Liver (tissue), 9 donors: ENCODE measurements around the gene BEGAIN. TPM values are rescaled to one million over a fixed set of nuclear protein-coding genes. Genes with fewer than 3 reads are reported as not detected.

Experiments
- DNase-seq: peaks from one replicate; pipeline ENCODE4 v3.0.0-alpha.2; 2017; ENCODE audit warnings: low spot score
- H3K27ac ChIP-seq, 2 donors: one replicate each; pipeline ENCODE4 v1.7.0; 2013; ENCODE audit warnings: inconsistent platforms in 2 of 2, low read length in 2 of 2, control low read depth in 1 of 2, low read depth in 1 of 2, mild to moderate bottlenecking in 1 of 2
- H3K27me3 ChIP-seq, 4 donors: one replicate each; pipeline versions ENCODE4 v1.6.1 to v1.7.0; 2013; ENCODE audit warnings: low read length in 3 of 4, inconsistent platforms in 1 of 4, mild to moderate bottlenecking in 1 of 4, moderate library complexity in 1 of 4; ENCODE audit not compliant: control insufficient read depth in 4 of 4, insufficient read depth in 4 of 4
- H3K36me3 ChIP-seq, 4 donors: one replicate each; pipeline versions ENCODE4 v1.6.1 to v1.7.0; 2013; ENCODE audit warnings: low read length in 3 of 4, mild to moderate bottlenecking in 3 of 4, low read depth in 1 of 4, moderate library complexity in 1 of 4; ENCODE audit not compliant: control insufficient read depth in 4 of 4, insufficient read depth in 3 of 4
- H3K4me1 ChIP-seq, 4 donors: one replicate each; pipeline versions ENCODE4 v1.6.1 to v1.7.0; 2013; ENCODE audit warnings: low read length in 3 of 4, mild to moderate bottlenecking in 3 of 4, moderate library complexity in 1 of 4; ENCODE audit not compliant: control insufficient read depth in 4 of 4, insufficient read depth in 4 of 4
- H3K4me3 ChIP-seq, 3 donors: one replicate each; pipeline versions ENCODE4 v1.6.1 to v1.7.0; 2013; ENCODE audit warnings: low read length in 3 of 3, control low read depth in 1 of 3, low read depth in 1 of 3, mild to moderate bottlenecking in 1 of 3
- H3K9ac ChIP-seq, 2 donors: one replicate each; pipeline ENCODE4 v1.7.0; 2013; ENCODE audit warnings: low read length in 2 of 2, mild to moderate bottlenecking in 2 of 2, moderate library complexity in 2 of 2, control low read depth in 1 of 2, low read depth in 1 of 2
- H3K9me3 ChIP-seq, 4 donors: one replicate each; pipeline versions ENCODE4 v1.6.1 to v1.7.0; 2013; ENCODE audit warnings: low read length in 3 of 4; ENCODE audit not compliant: control insufficient read depth in 4 of 4
- ATF3 ChIP-seq: IDR thresholded peaks from 2 replicates; pipeline ENCODE4 v1.6.1; 2016; ENCODE audit warnings: antibody characterized with exemption
- CTCF ChIP-seq: fragments of 150-350 bp; IDR thresholded peaks from 2 replicates; pipeline ENCODE4 v1.5.1; 2017; ENCODE audit warnings: improper control_type of control experiment, low read depth, low read length; ENCODE audit not compliant: missing input control
- EGR1 ChIP-seq, 2 donors: IDR thresholded peaks; 2 replicates each; pipeline ENCODE4 v1.6.1; 2016 to 2018; ENCODE audit warnings: antibody characterized with exemption in 2 of 2, low read depth in 2 of 2
- FOXA1 ChIP-seq: IDR thresholded peaks from 2 replicates; pipeline ENCODE4 v1.6.1; 2016; ENCODE audit warnings: antibody characterized with exemption
- FOXA2 ChIP-seq: IDR thresholded peaks from 2 replicates; pipeline ENCODE4 v1.6.1; 2016; ENCODE audit warnings: antibody characterized with exemption
- GABPA ChIP-seq, 2 donors: IDR thresholded peaks in 1 of 2; conservative IDR thresholded peaks in 1 of 2; 2 replicates each; pipeline ENCODE4 v1.6.1; 2016; ENCODE audit warnings: antibody characterized with exemption in 2 of 2, mild to moderate bottlenecking in 1 of 2, moderate library complexity in 1 of 2
- HNF4A ChIP-seq, 2 donors: conservative IDR thresholded peaks; 2 replicates each; pipeline ENCODE4 v1.6.1; 2016; ENCODE audit warnings: antibody characterized with exemption in 2 of 2, mild to moderate bottlenecking in 2 of 2
- HNF4G ChIP-seq: IDR thresholded peaks from 2 replicates; pipeline ENCODE4 v1.6.1; 2016; ENCODE audit warnings: antibody characterized with exemption
- JUND ChIP-seq, 2 donors: IDR thresholded peaks; 2 replicates each; pipeline ENCODE4 v1.6.1; 2016; ENCODE audit warnings: antibody characterized with exemption in 2 of 2
- MAX ChIP-seq: IDR thresholded peaks from 2 replicates; pipeline ENCODE4 v1.6.1; 2016; ENCODE audit warnings: antibody characterized with exemption
- NR2F2 ChIP-seq: IDR thresholded peaks from 2 replicates; pipeline ENCODE4 v1.6.1; 2016; ENCODE audit warnings: antibody characterized with exemption
- RAD21 ChIP-seq, 2 donors: IDR thresholded peaks; 2 replicates each; pipeline ENCODE4 v1.6.1; 2016; ENCODE audit warnings: antibody characterized with exemption in 2 of 2, mild to moderate bottlenecking in 2 of 2
- REST ChIP-seq: IDR thresholded peaks from 2 replicates; pipeline ENCODE4 v1.6.1; 2016; ENCODE audit warnings: antibody characterized with exemption, mild to moderate bottlenecking
- RXRA ChIP-seq, 2 donors: IDR thresholded peaks; 2 replicates each; pipeline ENCODE4 v1.6.1; 2017 to 2018; ENCODE audit warnings: antibody characterized with exemption in 2 of 2, mild to moderate bottlenecking in 1 of 2
- SP1 ChIP-seq: IDR thresholded peaks from 2 replicates; pipeline ENCODE4 v1.6.1; 2018; ENCODE audit warnings: antibody characterized with exemption, mild to moderate bottlenecking
- TAF1 ChIP-seq: conservative IDR thresholded peaks from 2 replicates; pipeline ENCODE4 v1.6.1; 2016; ENCODE audit warnings: antibody characterized with exemption, mild to moderate bottlenecking
- YY1 ChIP-seq: IDR thresholded peaks from 2 replicates; pipeline ENCODE4 v1.6.1; 2016; ENCODE audit warnings: antibody characterized with exemption, mild to moderate bottlenecking
- WGBS: extraction: QIAGEN DNeasy Blood & Tissue Kit; methylation state at CpG from one replicate; pipeline ENCODE4 v1.1.7; 2013; 5-methylcytosine and 5-hydroxymethylcytosine counted together
- polyA plus RNA-seq, 2 donors: library from polyadenylated mRNA; stranded (reverse) in 1 of 2; unstranded in 1 of 2; fragments of 200-250 nt in 1 of 2; fragments of >200 nt in 1 of 2; fragmentation: Nextera tagmentation in 1 of 2; extraction: Ambion mirVana in 1 of 2; gene quantifications; one replicate each; pipeline versions ENCODE4 v1.2.1 to v1.2.3, GENCODE V29; 2013 to 2015
- total RNA-seq, 2 donors: library from RNA; depleted of rRNA; stranded (reverse); fragments of >200 nt; gene quantifications; one replicate each; pipeline ENCODE4 v1.2.3, GENCODE V29; 2014
- donor health status: healthy.
- donor health status: healthy.
- donor health status: healthy.
- donor health status: healthy.
- donor health status: healthy.

Gene BEGAIN
- total and polyA plus RNA-seq, 4 donors = 0.11 to 1.9 (median 0.29) TPM

- TF ChIP-seq CTCF (no peak), RXRA (IDR thresholded peaks at IDR 0.05) (no peak), YY1 (no peak), EGR1 (IDR thresholded peaks at IDR 0.05; ENCODE audit: low read depth in 2 of 2) (no peak), NR2F2 (no peak), MAX (no peak)
Observed at GRCh38 chr14:100586153-100586402, 1.1 kb downstream of the BEGAIN start (continued).

- WGBS = 91% methylated on average over 23 of the region's 23 CpGs
- Histone ChIP-seq H3K4me3 (no peak overlapping the region), H3K4me1 (peaks cover 0 to 7% (median 6%) of the 10 kb centered on the region in 4 donors), H3K9ac (no peak overlapping the region), H3K36me3 (no peaks in the 10 kb centered on the region), H3K9me3 (no peaks in the 10 kb centered on the region), H3K27ac (no peak overlapping the region), H3K27me3 (peaks cover 0 to 7% (median 0%) of the 10 kb centered on the region in 4 donors)
- no peak for DNase-seq
- no peak for TF ChIP-seq SP1
- no peak for TF ChIP-seq MAX
- no peak for TF ChIP-seq EGR1 (IDR thresholded peaks at IDR 0.05; ENCODE audit: low read depth in 2 of 2)
- no peak for TF ChIP-seq JUND (IDR thresholded peaks at IDR 0.05)
- TF ChIP-seq RXRA (IDR thresholded peaks at IDR 0.05) = no peak
- TF ChIP-seq TAF1 = no peak
- TF ChIP-seq REST = no peak
- TF ChIP-seq CTCF = no peak
- TF ChIP-seq GABPA (IDR thresholded peaks at IDR 0.05 in 1 of 2, conservative IDR thresholded peaks at IDR 0.05 in 1 of 2) = no peak
- TF ChIP-seq YY1 = no peak
- no peak for TF ChIP-seq ATF3
- no peak for TF ChIP-seq RAD21 (IDR thresholded peaks at IDR 0.05)
- no peak for TF ChIP-seq NR2F2
- TF ChIP-seq HNF4A (conservative IDR thresholded peaks at IDR 0.05) = no peak
- no peak for TF ChIP-seq HNF4G
- no peak for TF ChIP-seq FOXA2
- TF ChIP-seq FOXA1 = no peak
Observed at GRCh38 chr14:100585448-100586152, 1.6 kb downstream of the BEGAIN start.
